Measurements from ENCODE around the gene ALDH3B2.

The ALDH3B2 gene

DNA sequence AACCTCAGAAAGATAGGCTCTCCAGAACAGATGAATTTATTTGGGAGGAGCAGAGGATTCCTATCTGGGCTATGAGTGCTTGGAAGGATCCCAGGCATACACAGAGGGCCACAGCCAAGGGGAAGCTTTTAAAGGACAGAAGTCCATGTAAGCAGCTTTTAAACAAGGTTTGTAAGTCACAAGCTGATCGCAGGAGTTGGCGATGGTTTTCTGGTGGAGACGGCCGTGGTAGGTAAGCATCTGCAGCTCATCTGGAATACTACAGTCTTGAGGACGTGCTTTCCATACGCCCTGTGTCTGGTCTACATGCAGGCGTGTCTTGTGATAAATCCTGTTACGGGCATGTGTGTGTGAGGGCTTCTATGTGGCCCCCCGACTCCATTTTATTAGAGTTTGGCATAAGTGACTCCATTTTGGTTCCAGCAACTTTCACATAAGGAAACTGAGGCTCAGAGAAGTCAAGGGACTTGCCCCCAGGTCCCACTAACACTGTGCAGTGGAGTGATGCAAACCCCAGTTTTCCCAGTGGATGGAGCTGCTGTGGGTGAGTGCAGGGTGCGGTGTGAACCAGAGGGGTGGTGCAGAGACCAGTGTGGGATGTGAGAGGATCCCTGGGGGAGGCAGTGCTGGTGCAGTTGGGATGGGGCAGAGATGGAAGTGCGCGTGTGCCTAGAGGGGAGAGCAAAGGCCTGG is 12.1 kb downstream of the ALDH3B2 start:
- no peak for TF ChIP-seq SIN3A (IDR thresholded peaks at IDR 0.05; ENCODE audit: borderline replicate concordance, insufficient read depth, low read length)
- TF ChIP-seq POLR2AphosphoS5 (IDR thresholded peaks at IDR 0.05; ENCODE audit: low read depth, low read length), result no peak
- TF ChIP-seq TAF1 (IDR thresholded peaks at IDR 0.05; ENCODE audit: borderline replicate concordance, insufficient read depth, low read length), result no peak
- TF ChIP-seq, protein P1, sequence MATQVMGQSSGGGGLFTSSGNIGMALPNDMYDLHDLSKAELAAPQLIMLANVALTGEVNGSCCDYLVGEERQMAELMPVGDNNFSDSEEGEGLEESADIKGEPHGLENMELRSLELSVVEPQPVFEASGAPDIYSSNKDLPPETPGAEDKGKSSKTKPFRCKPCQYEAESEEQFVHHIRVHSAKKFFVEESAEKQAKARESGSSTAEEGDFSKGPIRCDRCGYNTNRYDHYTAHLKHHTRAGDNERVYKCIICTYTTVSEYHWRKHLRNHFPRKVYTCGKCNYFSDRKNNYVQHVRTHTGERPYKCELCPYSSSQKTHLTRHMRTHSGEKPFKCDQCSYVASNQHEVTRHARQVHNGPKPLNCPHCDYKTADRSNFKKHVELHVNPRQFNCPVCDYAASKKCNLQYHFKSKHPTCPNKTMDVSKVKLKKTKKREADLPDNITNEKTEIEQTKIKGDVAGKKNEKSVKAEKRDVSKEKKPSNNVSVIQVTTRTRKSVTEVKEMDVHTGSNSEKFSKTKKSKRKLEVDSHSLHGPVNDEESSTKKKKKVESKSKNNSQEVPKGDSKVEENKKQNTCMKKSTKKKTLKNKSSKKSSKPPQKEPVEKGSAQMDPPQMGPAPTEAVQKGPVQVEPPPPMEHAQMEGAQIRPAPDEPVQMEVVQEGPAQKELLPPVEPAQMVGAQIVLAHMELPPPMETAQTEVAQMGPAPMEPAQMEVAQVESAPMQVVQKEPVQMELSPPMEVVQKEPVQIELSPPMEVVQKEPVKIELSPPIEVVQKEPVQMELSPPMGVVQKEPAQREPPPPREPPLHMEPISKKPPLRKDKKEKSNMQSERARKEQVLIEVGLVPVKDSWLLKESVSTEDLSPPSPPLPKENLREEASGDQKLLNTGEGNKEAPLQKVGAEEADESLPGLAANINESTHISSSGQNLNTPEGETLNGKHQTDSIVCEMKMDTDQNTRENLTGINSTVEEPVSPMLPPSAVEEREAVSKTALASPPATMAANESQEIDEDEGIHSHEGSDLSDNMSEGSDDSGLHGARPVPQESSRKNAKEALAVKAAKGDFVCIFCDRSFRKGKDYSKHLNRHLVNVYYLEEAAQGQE (IDR thresholded peaks at IDR 0.05; ENCODE audit: insufficient read depth in 1 of 2, low read depth in 2 of 2, low read length in 2 of 2), result no peak
- no peak for TF ChIP-seq FOXP2 (optimal IDR thresholded peaks at IDR 0.05; ENCODE audit: borderline replicate concordance, extremely low read depth, extremely low read length, insufficient read depth)

- TF ChIP-seq POLR2AphosphoS5 (IDR thresholded peaks at IDR 0.05; ENCODE audit: low read depth, low read length), result no peak
- TF ChIP-seq, protein P1 (IDR thresholded peaks at IDR 0.05; ENCODE audit: insufficient read depth in 1 of 2, low read depth in 2 of 2, low read length in 2 of 2), result no peak
- no peak for TF ChIP-seq FOXP2 (optimal IDR thresholded peaks at IDR 0.05; ENCODE audit: borderline replicate concordance, extremely low read depth, extremely low read length, insufficient read depth)
- no peak for TF ChIP-seq TAF1 (IDR thresholded peaks at IDR 0.05; ENCODE audit: borderline replicate concordance, insufficient read depth, low read length)
These were observed 17.1 kb downstream of the ALDH3B2 start for GRCh38 chr11:67657300-67657699.

DNA sequence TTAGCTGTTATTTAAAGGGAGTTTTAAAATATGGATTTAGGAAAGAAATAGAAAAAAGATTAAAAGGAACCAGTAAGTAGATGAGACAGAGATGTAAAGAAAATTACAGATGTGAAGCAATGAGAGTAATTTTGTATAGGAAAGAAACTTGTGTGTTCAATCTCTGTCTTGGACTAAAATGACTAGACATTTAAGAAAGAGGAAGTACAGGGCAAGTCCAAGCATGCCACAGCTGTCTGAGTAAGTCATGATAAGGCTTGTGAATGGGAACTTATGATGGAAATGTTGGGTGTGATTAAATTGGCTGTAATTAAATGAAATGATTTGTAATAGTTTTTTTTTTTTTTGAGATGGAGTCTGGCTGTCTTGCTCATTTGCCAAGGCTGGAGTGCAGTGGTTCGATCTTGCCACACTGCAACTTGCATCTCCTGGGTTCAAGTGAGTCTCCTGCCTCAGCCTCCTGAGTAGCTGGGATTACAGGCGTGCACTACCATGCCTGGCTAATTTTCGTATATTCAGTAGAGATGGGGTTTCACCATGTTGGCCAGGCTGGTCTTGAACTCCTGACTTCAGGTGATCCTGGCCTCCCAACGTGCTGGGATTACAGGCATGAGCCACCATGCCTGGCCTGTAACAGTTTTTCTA is 18.0 kb downstream of the ALDH3B2 start:
- TF ChIP-seq FOXP2 (optimal IDR thresholded peaks at IDR 0.05; ENCODE audit: borderline replicate concordance, extremely low read depth, extremely low read length, insufficient read depth), result no peak
- TF ChIP-seq, protein P1 (IDR thresholded peaks at IDR 0.05; ENCODE audit: insufficient read depth in 1 of 2, low read depth in 2 of 2, low read length in 2 of 2), result no peak
- no peak for TF ChIP-seq SIN3A (IDR thresholded peaks at IDR 0.05; ENCODE audit: borderline replicate concordance, insufficient read depth, low read length)
- no peak for TF ChIP-seq POLR2AphosphoS5 (IDR thresholded peaks at IDR 0.05; ENCODE audit: low read depth, low read length)
- no peak for TF ChIP-seq TAF1 (IDR thresholded peaks at IDR 0.05; ENCODE audit: borderline replicate concordance, insufficient read depth, low read length)

DNA sequence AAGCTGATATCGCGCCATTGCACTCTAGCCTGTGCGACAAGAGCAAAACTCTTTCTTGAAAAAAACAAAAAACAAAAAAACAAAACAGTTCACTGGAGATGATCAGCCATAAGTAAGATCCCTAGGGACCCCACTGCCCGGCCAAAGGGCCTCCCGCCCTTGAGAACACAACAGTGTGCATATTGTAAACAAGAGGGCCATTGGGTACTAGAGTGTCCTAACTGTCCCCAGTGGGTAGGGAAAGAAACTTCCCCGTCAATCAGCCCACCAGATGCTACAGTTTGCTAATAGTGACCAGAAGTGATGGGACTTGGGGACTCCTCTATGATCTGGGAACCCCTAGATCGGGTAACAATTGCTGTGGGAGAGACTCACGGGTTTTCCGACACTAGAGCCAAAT is 20.2 kb downstream of the ALDH3B2 start:
- TF ChIP-seq TAF1 (IDR thresholded peaks at IDR 0.05; ENCODE audit: borderline replicate concordance, insufficient read depth, low read length), result no peak
- TF ChIP-seq FOXP2 (optimal IDR thresholded peaks at IDR 0.05; ENCODE audit: borderline replicate concordance, extremely low read depth, extremely low read length, insufficient read depth), result no peak
- no peak for TF ChIP-seq SIN3A (IDR thresholded peaks at IDR 0.05; ENCODE audit: borderline replicate concordance, insufficient read depth, low read length)
- TF ChIP-seq POLR2AphosphoS5 (IDR thresholded peaks at IDR 0.05; ENCODE audit: low read depth, low read length), result no peak
- TF ChIP-seq, protein P1 (IDR thresholded peaks at IDR 0.05; ENCODE audit: insufficient read depth in 1 of 2, low read depth in 2 of 2, low read length in 2 of 2), result no peak

Measured in PFSK-1 (cell line).